Measurements from ENCODE around the gene OR5AR1. TPM values are rescaled to one million over a fixed set of nuclear protein-coding genes. Genes with fewer than 3 reads are reported as not detected.

Gene OR5AR1
- total RNA-seq, 1 experiment from 2014 or later = not detected

GRCh38 chr11:56632329-56632728, 31.2 kb upstream of the OR5AR1 start:
- H3K9me3 Mint-ChIP-seq (ENCODE audit: unreplicated experiment) = no peaks in the 10 kb centered on the region
- intact Hi-C loops (cut with micrococcal nuclease) = no loop called here
- no peaks in the 10 kb centered on the region for H3K4me1 Mint-ChIP-seq (ENCODE audit: insufficient read depth, unreplicated experiment)
- ChIA-PET POLR2A (interaction anchor here (0.6 kb wide), 1 partner anchor 118 kb away, joined by 3 read pairs; no protein-coding TSS in a partner anchor), CTCF (interaction anchor here (0.6 to 1.4 kb wide), 2 partner anchors 8 to 980 kb away, joined by 3 to 7 read pairs; no protein-coding TSS in a partner anchor)
- no peak overlapping the region for H3K27ac Mint-ChIP-seq (ENCODE audit: low read depth, unreplicated experiment)
- H3K36me3 Mint-ChIP-seq (ENCODE audit: insufficient read depth, unreplicated experiment) = no peaks in the 10 kb centered on the region
- H3K27me3 Mint-ChIP-seq (ENCODE audit: insufficient read depth, unreplicated experiment) = peaks cover 12% of the 10 kb centered on the region
- no peak for DNase-seq (ENCODE audit: unreplicated experiment)
- no peak overlapping the region for H3K4me3 Mint-ChIP-seq (ENCODE audit: unreplicated experiment)
- no peak for TF ChIP-seq CTCF (IDR thresholded peaks at IDR 0.05; ENCODE audit: unreplicated experiment)
- BruUV-seq (replicated peaks) = no TSS peak

GRCh38 chr11:56636861-56637260, 26.6 kb upstream of the OR5AR1 start:
- CTCF ChIA-PET = interaction anchor here (0.8 kb wide), 1 partner anchor 305 kb away, joined by 3 read pairs; no protein-coding TSS in a partner anchor

GRCh38 chr11:56637500-56637899, 26.0 kb upstream of the OR5AR1 start:
- BruUV-seq (replicated peaks) = no TSS peak
- CTCF ChIA-PET = interaction anchor here (0.8 kb wide), 1 partner anchor 305 kb away, joined by 3 read pairs; no protein-coding TSS in a partner anchor
- Mint-ChIP-seq H3K36me3 (ENCODE audit: insufficient read depth, unreplicated experiment) (no peaks in the 10 kb centered on the region), H3K9me3 (ENCODE audit: unreplicated experiment) (no peaks in the 10 kb centered on the region), H3K27ac (ENCODE audit: low read depth, unreplicated experiment) (no peak overlapping the region), H3K27me3 (ENCODE audit: insufficient read depth, unreplicated experiment) (peaks cover 12% of the 10 kb centered on the region), H3K4me1 (ENCODE audit: insufficient read depth, unreplicated experiment) (no peaks in the 10 kb centered on the region), H3K4me3 (ENCODE audit: unreplicated experiment) (no peak overlapping the region)
- DNase-seq (ENCODE audit: unreplicated experiment) = no peak
- intact Hi-C loops (cut with micrococcal nuclease) = no loop called here
- POLR2A ChIA-PET = no interaction called here
- no peak for TF ChIP-seq CTCF (IDR thresholded peaks at IDR 0.05; ENCODE audit: unreplicated experiment)

More at GRCh38 chr11:56636861-56637260, 26.6 kb upstream of the OR5AR1 start:
- POLR2A ChIA-PET = no interaction called here
- Mint-ChIP-seq H3K9me3 (ENCODE audit: unreplicated experiment) (no peaks in the 10 kb centered on the region), H3K36me3 (ENCODE audit: insufficient read depth, unreplicated experiment) (no peaks in the 10 kb centered on the region), H3K4me1 (ENCODE audit: insufficient read depth, unreplicated experiment) (no peaks in the 10 kb centered on the region), H3K27me3 (ENCODE audit: insufficient read depth, unreplicated experiment) (peaks cover 12% of the 10 kb centered on the region), H3K4me3 (ENCODE audit: unreplicated experiment) (no peak overlapping the region), H3K27ac (ENCODE audit: low read depth, unreplicated experiment) (no peak overlapping the region)
- BruUV-seq (replicated peaks) = no TSS peak
- intact Hi-C loops (cut with micrococcal nuclease) = no loop called here
- no peak for TF ChIP-seq CTCF (IDR thresholded peaks at IDR 0.05; ENCODE audit: unreplicated experiment)
- no peak for DNase-seq (ENCODE audit: unreplicated experiment)

- no peaks in the 10 kb centered on the region for H3K27me3 Mint-ChIP-seq (ENCODE audit: insufficient read depth, unreplicated experiment)
- no peak for TF ChIP-seq CTCF (IDR thresholded peaks at IDR 0.05; ENCODE audit: unreplicated experiment)
- ChIA-PET CTCF (interaction anchor here (0.8 to 0.9 kb wide), 2 partner anchors 18 to 851 kb away, joined by 3 read pairs; no protein-coding TSS in a partner anchor), POLR2A (no interaction called here)
- no peak for DNase-seq (ENCODE audit: unreplicated experiment)
- no TSS peak for BruUV-seq (replicated peaks)
- H3K4me3 Mint-ChIP-seq (ENCODE audit: unreplicated experiment) = no peak within 1 kb of the TSS
- no peaks in the 10 kb centered on the region for H3K4me1 Mint-ChIP-seq (ENCODE audit: insufficient read depth, unreplicated experiment)
- H3K9me3 Mint-ChIP-seq (ENCODE audit: unreplicated experiment) = peaks cover 13% of the 10 kb centered on the region
- H3K27ac Mint-ChIP-seq (ENCODE audit: low read depth, unreplicated experiment) = no peak within 1 kb of the TSS
- H3K36me3 Mint-ChIP-seq (ENCODE audit: insufficient read depth, unreplicated experiment) = no peaks in the 10 kb centered on the region
- intact Hi-C loops (cut with micrococcal nuclease) = no loop called here
Measured at GRCh38 chr11:56642339-56642738, 21.1 kb upstream of the OR5AR1 start, which contains the start of gene OR5AP2. OR5AP2 (minus strand) TSS chr11:56642439; CDS start chr11:56642439, 0 bp downstream.
